GM12878 (cell line): ENCODE data around the gene GRIK4.

Experiments
- CEBPB ChIP-seq, 2 experiments: fragments of 150-350 bp in 1 of 2; IDR thresholded peaks; 2 replicates each; pipeline ENCODE4 v1.6.1; 2012 to 2014; ENCODE audit warnings: low read depth in 2 of 2, low read length in 2 of 2, borderline replicate concordance in 1 of 2, inconsistent platforms in 1 of 2
- CTCF ChIP-seq, 3 experiments: IDR thresholded peaks in 2 of 3; conservative IDR thresholded peaks in 1 of 3; 2 replicates each; pipeline ENCODE4 v1.5.1; 2011; ENCODE audit warnings: low read depth in 3 of 3, low read length in 3 of 3, mild to moderate bottlenecking in 3 of 3, control low read depth in 2 of 3, moderate library complexity in 2 of 3, inconsistent platforms in 1 of 3, mixed read lengths in 1 of 3; ENCODE audit not compliant: control insufficient read depth in 2 of 3, insufficient read depth in 1 of 3; ENCODE audit errors: extremely low read depth in 1 of 3
- POLR2A ChIP-seq: IDR thresholded peaks from 2 replicates; pipeline ENCODE4 v1.6.1; 2011; ENCODE audit warnings: low read depth, mild to moderate bottlenecking, low read length
- POLR2AphosphoS5 ChIP-seq: IDR thresholded peaks from 2 replicates; pipeline ENCODE4 v1.6.1; 2011; ENCODE audit warnings: mild to moderate bottlenecking, low read length, inconsistent platforms

GRCh38 chr11:120746836-120747609, 235.5 kb downstream of the GRIK4 start:
- no peak for TF ChIP-seq POLR2A
- no peak for TF ChIP-seq CEBPB (IDR thresholded peaks at IDR 0.05; ENCODE audit: borderline replicate concordance in 1 of 2, low read depth in 2 of 2, low read length in 2 of 2)
- TF ChIP-seq CTCF (IDR thresholded peaks at IDR 0.05 in 2 of 3, conservative IDR thresholded peaks at IDR 0.05 in 1 of 3; ENCODE audit: control insufficient read depth in 2 of 3, extremely low read depth in 1 of 3, insufficient read depth in 1 of 3, low read depth in 3 of 3, low read length in 3 of 3): no peak
- no peak for TF ChIP-seq POLR2AphosphoS5
